ENCODE results near the gene ZFP69B. TPM values are rescaled to one million over a fixed set of nuclear protein-coding genes. Genes with fewer than 3 reads are reported as not detected.

Gene ZFP69B
- total RNA-seq, 1 experiment from 2014 or later, result 4.5 TPM

GRCh38 chr1:40421431-40422384, 28.6 kb upstream of the ZFP69B start:
- intact Hi-C loops (cut with micrococcal nuclease; ENCODE audit: unreplicated experiment), result no loop called here

GRCh38 chr1:40422630-40423263, 27.5 kb upstream of the ZFP69B start:
- H3K27ac Mint-ChIP-seq (ENCODE audit: unreplicated experiment), result no peak overlapping the region
- CTCF ChIA-PET, result no interaction called here

More at GRCh38 chr1:40421431-40422384, 28.6 kb upstream of the ZFP69B start:
- H3K4me1 Mint-ChIP-seq (ENCODE audit: low read depth, unreplicated experiment), result no peaks in the 10 kb centered on the region
- no peaks in the 10 kb centered on the region for H3K36me3 Mint-ChIP-seq (ENCODE audit: insufficient read depth, unreplicated experiment)
- CTCF ChIA-PET, result interaction anchor here (0.6 kb wide), 1 partner anchor 80 kb away, joined by 5 read pairs; no protein-coding TSS in a partner anchor
- no peaks in the 10 kb centered on the region for H3K27me3 Mint-ChIP-seq (ENCODE audit: unreplicated experiment)
- DNase-seq, result no peak
- TF ChIP-seq CTCF (IDR thresholded peaks at IDR 0.05; ENCODE audit: unreplicated experiment), result no peak
- no TSS peak for BruUV-seq (replicated peaks)
- no peak overlapping the region for H3K4me3 Mint-ChIP-seq (ENCODE audit: low read depth, unreplicated experiment)
- H3K9me3 Mint-ChIP-seq (ENCODE audit: low read depth, unreplicated experiment), result peaks cover 3% of the 10 kb centered on the region
- no peak overlapping the region for H3K27ac Mint-ChIP-seq (ENCODE audit: unreplicated experiment)

DNA sequence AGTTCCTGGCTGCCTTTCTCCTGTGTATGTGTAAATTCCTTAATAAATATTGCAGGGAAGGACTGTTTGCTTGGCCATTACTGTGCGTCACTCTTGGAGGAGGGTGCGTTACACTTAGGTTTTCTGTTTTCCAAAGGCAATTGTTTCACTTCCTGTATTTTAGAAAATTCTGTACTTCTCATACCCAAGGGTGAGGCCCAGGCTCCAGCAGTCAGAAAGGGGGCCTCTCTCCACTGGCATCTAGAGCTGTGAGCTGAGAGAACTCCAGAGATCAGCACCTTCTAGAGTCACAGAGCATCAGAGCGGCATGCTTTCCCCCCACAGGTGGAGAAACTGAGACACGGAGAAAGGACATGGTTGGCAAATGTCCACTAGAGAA, 27.0 kb upstream of the ZFP69B start:
- no peaks in the 10 kb centered on the region for H3K27me3 Mint-ChIP-seq (ENCODE audit: unreplicated experiment)
- no peak for TF ChIP-seq CTCF (IDR thresholded peaks at IDR 0.05; ENCODE audit: unreplicated experiment)
- H3K9me3 Mint-ChIP-seq (ENCODE audit: low read depth, unreplicated experiment), result peaks cover 3% of the 10 kb centered on the region
- no peaks in the 10 kb centered on the region for H3K4me1 Mint-ChIP-seq (ENCODE audit: low read depth, unreplicated experiment)
- no peak overlapping the region for H3K27ac Mint-ChIP-seq (ENCODE audit: unreplicated experiment)
- intact Hi-C loops (cut with micrococcal nuclease; ENCODE audit: unreplicated experiment), result no loop called here
- no TSS peak for BruUV-seq (replicated peaks)
- no peak for DNase-seq
- CTCF ChIA-PET, result no interaction called here
- no peak overlapping the region for H3K4me3 Mint-ChIP-seq (ENCODE audit: low read depth, unreplicated experiment)
- no peaks in the 10 kb centered on the region for H3K36me3 Mint-ChIP-seq (ENCODE audit: insufficient read depth, unreplicated experiment)

More at GRCh38 chr1:40422630-40423263, 27.5 kb upstream of the ZFP69B start:
- Mint-ChIP-seq H3K36me3 (ENCODE audit: insufficient read depth, unreplicated experiment) (no peaks in the 10 kb centered on the region), H3K4me3 (ENCODE audit: low read depth, unreplicated experiment) (no peak overlapping the region), H3K27me3 (ENCODE audit: unreplicated experiment) (no peaks in the 10 kb centered on the region), H3K4me1 (ENCODE audit: low read depth, unreplicated experiment) (no peaks in the 10 kb centered on the region), H3K9me3 (ENCODE audit: low read depth, unreplicated experiment) (peaks cover 3% of the 10 kb centered on the region)
- BruUV-seq (replicated peaks), result no TSS peak
- intact Hi-C loops (cut with micrococcal nuclease; ENCODE audit: unreplicated experiment), result no loop called here
- no peak for DNase-seq
- no peak for TF ChIP-seq CTCF (IDR thresholded peaks at IDR 0.05; ENCODE audit: unreplicated experiment)

DNA sequence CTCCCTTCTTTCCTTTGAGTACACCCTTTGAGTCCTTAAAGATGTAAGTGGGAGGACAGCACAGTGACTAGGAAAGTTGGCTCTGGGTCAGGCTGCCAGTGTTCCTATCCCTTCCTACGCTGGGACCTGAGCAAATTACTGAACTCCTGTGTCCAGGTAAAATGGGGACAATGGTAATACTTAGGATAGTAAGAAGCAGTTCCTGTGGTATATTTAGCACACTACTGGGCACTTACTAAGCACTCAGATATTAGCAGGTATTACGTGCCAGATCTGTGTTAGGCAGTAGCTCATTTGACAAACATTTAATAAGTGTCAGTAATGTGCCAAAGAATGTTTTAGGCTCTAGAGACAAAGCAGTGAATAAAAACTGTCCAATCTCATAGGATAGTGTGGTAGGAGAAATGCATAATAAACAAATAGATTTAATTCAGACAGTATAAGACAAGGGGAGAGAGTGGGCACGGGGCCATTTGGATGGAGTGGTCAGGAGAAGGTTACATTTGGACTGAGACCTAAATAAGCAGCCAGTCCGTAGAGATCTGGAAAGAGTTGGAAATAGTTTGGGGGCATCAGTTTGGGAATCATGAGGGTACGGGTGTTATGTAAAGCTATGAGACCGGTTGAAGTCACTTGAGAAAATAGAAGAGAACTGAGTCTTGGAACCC, 26.2 kb upstream of the ZFP69B start:
- Mint-ChIP-seq H3K9me3 (ENCODE audit: low read depth, unreplicated experiment) (peaks cover 3% of the 10 kb centered on the region), H3K4me1 (ENCODE audit: low read depth, unreplicated experiment) (no peaks in the 10 kb centered on the region), H3K4me3 (ENCODE audit: low read depth, unreplicated experiment) (no peak overlapping the region), H3K27me3 (ENCODE audit: unreplicated experiment) (no peaks in the 10 kb centered on the region), H3K36me3 (ENCODE audit: insufficient read depth, unreplicated experiment) (no peaks in the 10 kb centered on the region), H3K27ac (ENCODE audit: unreplicated experiment) (no peak overlapping the region)
- CTCF ChIA-PET, result no interaction called here
- BruUV-seq (replicated peaks), result no TSS peak
- DNase-seq, result no peak
- no peak for TF ChIP-seq CTCF (IDR thresholded peaks at IDR 0.05; ENCODE audit: unreplicated experiment)
- intact Hi-C loops (cut with micrococcal nuclease; ENCODE audit: unreplicated experiment), result no loop called here

Data from Calu3 (cell line).